ENCODE data around the gene IDH2.

- TF ChIP-seq POLR2A (IDR thresholded peaks at IDR 0.05), result no peak
- no peak for TF ChIP-seq CTCF (IDR thresholded peaks at IDR 0.05)
Measured at GRCh38 chr15:90062973-90063769, 39.1 kb downstream of the IDH2 start.
